ENCODE data around the gene WDR90. TPM values are rescaled to one million over a fixed set of nuclear protein-coding genes. Genes with fewer than 3 reads are reported as not detected.

The WDR90 gene
- total and polyA plus RNA-seq, 2 of the 13 experiments (the other 11 are each of a cell fraction or from before 2014, with no cell fraction given) = 14.9 to 28.9 TPM

DNA sequence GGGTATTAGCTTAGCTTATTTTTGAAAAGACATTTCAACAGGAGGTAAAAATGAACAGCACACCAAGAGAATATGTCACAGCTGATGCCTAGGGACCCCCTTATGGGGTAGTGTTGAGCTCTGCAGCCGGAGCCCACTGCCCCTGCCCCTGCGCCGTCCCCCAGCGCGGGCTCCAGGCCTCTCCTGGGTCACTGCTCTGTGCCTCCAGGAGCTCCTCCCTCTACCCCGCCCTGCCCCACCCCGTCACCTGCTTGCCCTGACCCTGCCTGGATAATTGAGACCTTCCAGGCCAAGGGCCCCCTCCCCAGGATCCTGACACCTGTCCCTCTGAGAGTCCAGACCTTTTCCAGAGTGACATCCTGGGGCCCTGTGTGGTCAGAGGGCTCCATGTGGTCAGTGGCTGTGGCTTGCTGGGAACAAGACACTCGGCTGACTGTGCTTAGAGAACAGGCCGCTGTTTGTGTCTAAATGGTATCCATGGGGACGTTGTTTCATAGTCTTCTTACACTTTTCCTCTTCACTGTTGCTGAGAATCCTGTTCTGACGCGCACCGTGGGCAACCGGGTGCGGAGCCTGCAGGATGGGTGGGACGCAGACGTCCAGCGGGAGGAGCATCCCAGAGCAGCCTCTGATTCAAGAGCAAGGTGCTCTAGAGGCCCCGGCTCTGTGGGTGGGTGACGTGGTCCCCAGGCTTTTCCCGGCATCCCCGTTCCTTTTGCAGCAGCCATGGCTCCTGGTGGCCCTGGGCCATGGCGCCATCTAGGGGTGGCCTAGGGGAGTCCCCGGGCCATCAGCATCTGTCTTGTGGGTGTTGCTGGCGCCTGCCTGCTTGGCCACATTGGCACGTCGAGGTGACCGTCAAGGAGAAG lies 38.4 kb upstream of the WDR90 start (continued):
- TF ChIP-seq MYC (CRISPR knock-in tag; IDR thresholded peaks at IDR 0.05; ENCODE audit: borderline replicate concordance) (no peak; the same call in 1 of the 2 replicates), MLX (CRISPR knock-in tag; IDR thresholded peaks at IDR 0.05) (no peak), XBP1 (CRISPR knock-in tag; IDR thresholded peaks at IDR 0.05) (no peak), ZBTB8A (CRISPR knock-in tag; IDR thresholded peaks at IDR 0.05; ENCODE audit: borderline replicate concordance, low read depth) (no peak), MYPOP (CRISPR knock-in tag; IDR thresholded peaks at IDR 0.05) (no peak), ZNF609 (CRISPR knock-in tag; IDR thresholded peaks at IDR 0.05; ENCODE audit: borderline replicate concordance) (no peak), FOXJ3 (CRISPR knock-in tag; IDR thresholded peaks at IDR 0.05; ENCODE audit: borderline replicate concordance) (no peak), ZNF564 (CRISPR knock-in tag; IDR thresholded peaks at IDR 0.05) (no peak), ZNF138 (CRISPR knock-in tag; IDR thresholded peaks at IDR 0.05; ENCODE audit: low read depth) (no peak), HDAC6 (IDR thresholded peaks at IDR 0.05; ENCODE audit: low read depth, low read length) (no peak), CREB3 (CRISPR knock-in tag; IDR thresholded peaks at IDR 0.05) (no peak), ZNF777 (CRISPR knock-in tag; IDR thresholded peaks at IDR 0.05) (no peak), MBNL3 (CRISPR knock-in tag; conservative IDR thresholded peaks at IDR 0.05) (no peak), PLRG1 (conservative IDR thresholded peaks at IDR 0.05) (no peak), SALL2 (CRISPR knock-in tag; IDR thresholded peaks at IDR 0.05) (no peak), ZNF614 (CRISPR knock-in tag; IDR thresholded peaks at IDR 0.05; ENCODE audit: borderline replicate concordance) (no peak), ZBTB20 (CRISPR knock-in tag; IDR thresholded peaks at IDR 0.05; ENCODE audit: borderline replicate concordance, low read depth) (no peak)
- TF ChIP-seq, protein P1, sequence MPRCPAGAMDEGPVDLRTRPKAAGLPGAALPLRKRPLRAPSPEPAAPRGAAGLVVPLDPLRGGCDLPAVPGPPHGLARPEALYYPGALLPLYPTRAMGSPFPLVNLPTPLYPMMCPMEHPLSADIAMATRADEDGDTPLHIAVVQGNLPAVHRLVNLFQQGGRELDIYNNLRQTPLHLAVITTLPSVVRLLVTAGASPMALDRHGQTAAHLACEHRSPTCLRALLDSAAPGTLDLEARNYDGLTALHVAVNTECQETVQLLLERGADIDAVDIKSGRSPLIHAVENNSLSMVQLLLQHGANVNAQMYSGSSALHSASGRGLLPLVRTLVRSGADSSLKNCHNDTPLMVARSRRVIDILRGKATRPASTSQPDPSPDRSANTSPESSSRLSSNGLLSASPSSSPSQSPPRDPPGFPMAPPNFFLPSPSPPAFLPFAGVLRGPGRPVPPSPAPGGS (CRISPR knock-in tag; IDR thresholded peaks at IDR 0.05) = no peak
- TF ChIP-seq, protein P2, sequence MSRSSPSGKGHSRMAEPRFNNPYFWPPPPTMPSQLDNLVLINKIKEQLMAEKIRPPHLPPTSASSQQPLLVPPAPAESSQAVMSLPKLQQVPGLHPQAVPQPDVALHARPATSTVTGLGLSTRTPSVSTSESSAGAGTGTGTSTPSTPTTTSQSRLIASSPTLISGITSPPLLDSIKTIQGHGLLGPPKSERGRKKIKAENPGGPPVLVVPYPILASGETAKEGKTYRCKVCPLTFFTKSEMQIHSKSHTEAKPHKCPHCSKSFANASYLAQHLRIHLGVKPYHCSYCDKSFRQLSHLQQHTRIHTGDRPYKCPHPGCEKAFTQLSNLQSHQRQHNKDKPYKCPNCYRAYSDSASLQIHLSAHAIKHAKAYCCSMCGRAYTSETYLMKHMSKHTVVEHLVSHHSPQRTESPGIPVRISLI (CRISPR knock-in tag; IDR thresholded peaks at IDR 0.05; ENCODE audit: borderline replicate concordance) = no peak
